GM23248 (cell line): ENCODE measurements around the gene ADGRG1. TPM values are rescaled to one million over a fixed set of nuclear protein-coding genes. Genes with fewer than 3 reads are reported as not detected.

Experiments
- DNase-seq: peaks from one replicate; pipeline ENCODE4 v3.0.0-alpha.2; 2015
- H2AFZ ChIP-seq: fragments of 200-600 bp; sonication (generic); 2 replicates; pipeline ENCODE4 v1.6.1; 2016; ENCODE audit warnings: antibody characterized with exemption
- H3F3A ChIP-seq: fragments of 200-600 bp; sonication (generic); 2 replicates; pipeline ENCODE4 v1.6.1; 2016; ENCODE audit warnings: mild to moderate bottlenecking, antibody characterized with exemption, mixed run types; ENCODE audit not compliant: insufficient read depth
- H3K27ac ChIP-seq: fragments of 200-600 bp; sonication (generic); 2 replicates; pipeline ENCODE4 v1.5.1; 2016; ENCODE audit warnings: mild to moderate bottlenecking
- H3K27me3 ChIP-seq: fragments of 200-600 bp; sonication (generic); replicated peaks from 2 replicates; pipeline ENCODE4 v1.6.1; 2016; ENCODE audit warnings: mild to moderate bottlenecking; ENCODE audit not compliant: insufficient read depth
- H3K36me3 ChIP-seq: fragments of 200-600 bp; sonication (generic); 2 replicates; pipeline ENCODE4 v1.6.1; 2016; ENCODE audit warnings: low read depth, mild to moderate bottlenecking
- H3K4me1 ChIP-seq: fragments of 200-600 bp; sonication (generic); 2 replicates; pipeline ENCODE4 v1.6.1; 2016; ENCODE audit warnings: mild to moderate bottlenecking; ENCODE audit not compliant: insufficient read depth
- H3K4me2 ChIP-seq: fragments of 200-600 bp; sonication (generic); one replicate; pipeline ENCODE4 v1.6.1; 2016; ENCODE audit warnings: mild to moderate bottlenecking; ENCODE audit not compliant: unreplicated experiment
- H3K4me3 ChIP-seq: fragments of 200-600 bp; sonication (generic); 2 replicates; pipeline ENCODE4 v1.5.1; 2016; ENCODE audit warnings: mild to moderate bottlenecking
- H3K79me2 ChIP-seq: fragments of 200-600 bp; sonication (generic); 2 replicates; pipeline ENCODE4 v1.6.1; 2016; ENCODE audit warnings: mild to moderate bottlenecking; ENCODE audit not compliant: insufficient read depth
- H3K9ac ChIP-seq: fragments of 200-600 bp; sonication (generic); 2 replicates; pipeline ENCODE4 v1.6.1; 2016; ENCODE audit warnings: mild to moderate bottlenecking
- H3K9me2 ChIP-seq: fragments of 200-600 bp; sonication (generic); 2 replicates; pipeline ENCODE4 v1.6.1; 2016; ENCODE audit warnings: mixed run types, mild to moderate bottlenecking, moderate library complexity; ENCODE audit not compliant: insufficient read depth
- H3K9me3 ChIP-seq: fragments of 200-600 bp; sonication (generic); one replicate; pipeline ENCODE4 v1.6.1; 2017; ENCODE audit warnings: low read depth
- H4K20me1 ChIP-seq: fragments of 200-600 bp; sonication (generic); 2 replicates; pipeline ENCODE4 v1.6.0; 2016; ENCODE audit not compliant: insufficient read depth
- EZH2 ChIP-seq: fragments of 200-600 bp; sonication (generic); IDR thresholded peaks from 2 replicates; pipeline ENCODE4 v1.6.1; 2018; ENCODE audit warnings: antibody characterized with exemption, mild to moderate bottlenecking; ENCODE audit not compliant: insufficient read depth, poor library complexity, severe bottlenecking
- EZH2phosphoT487 ChIP-seq: fragments of 200-600 bp; sonication (generic); IDR thresholded peaks from 2 replicates; pipeline ENCODE4 v1.6.1; 2018; ENCODE audit warnings: antibody characterized with exemption, moderate library complexity, mild to moderate bottlenecking, low read depth; ENCODE audit not compliant: insufficient read depth
- WGBS, 2 experiments: methylation state at CpG; one replicate each; pipeline ENCODE4 v1.1.6; 2015 to 2017; ENCODE audit warnings: low lambda C conversion rate in 2 of 2, low coverage in 1 of 2; ENCODE audit errors: missing lambda C conversion rate in 2 of 2; 5-methylcytosine and 5-hydroxymethylcytosine counted together
- in situ Hi-C: fragments of 300-500 bp; cut with MboI; formaldehyde crosslinking; loops from 2 replicates; pipeline ENCODE4 v1.15.0; 2020
- polyA plus RNA-seq: library from polyadenylated mRNA; unstranded; fragments of >200 nt; fragmentation: Nextera tagmentation; extraction: Ambion mirVana; gene quantifications from 2 replicates; pipeline ENCODE4 v1.2.1, GENCODE V29; 2016
- total RNA-seq: library from RNA; depleted of rRNA; stranded (reverse); fragments of >200 nt; shearing (Covaris generic); gene quantifications from 2 replicates; pipeline ENCODE4 v1.2.3, GENCODE V29; 2014

The ADGRG1 gene
- total and polyA plus RNA-seq, 2 experiments from 2014 or later: 0.54 to 0.58 TPM

DNA sequence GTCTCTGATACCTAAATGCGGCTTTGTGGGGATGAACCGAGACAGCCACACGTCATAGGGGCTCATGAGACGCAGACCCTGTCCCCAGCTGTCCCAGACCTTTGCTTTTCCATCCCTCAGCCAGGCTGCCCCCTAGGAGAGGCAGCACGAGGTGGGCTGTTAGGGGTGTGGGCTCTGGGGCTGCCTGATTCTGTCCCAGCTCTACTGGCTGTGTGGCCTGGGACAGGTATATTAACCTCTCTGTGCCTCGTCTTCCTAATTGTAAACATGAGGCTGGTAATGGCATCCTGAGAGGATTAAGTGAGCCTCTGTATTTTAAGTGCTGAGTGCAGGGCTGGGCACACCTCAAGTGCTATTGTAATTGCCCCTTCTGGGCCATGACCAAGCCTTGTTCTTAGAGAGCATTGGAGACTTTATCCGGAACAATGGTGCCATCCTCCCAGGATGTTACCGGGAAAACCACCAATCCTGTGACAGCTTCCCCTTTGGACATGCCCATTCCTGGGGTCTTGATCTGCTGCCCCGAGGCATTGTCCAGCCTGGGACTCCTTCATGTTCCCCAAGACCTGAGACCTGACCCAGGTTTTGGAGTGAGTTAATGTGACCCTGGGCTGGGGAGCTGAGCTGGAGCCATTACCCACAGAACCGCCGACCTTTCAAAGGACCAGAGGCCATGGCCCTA lies 5.1 kb downstream of the ADGRG1 start:
- H3K27me3 ChIP-seq: no peaks in the 10 kb centered on the region
- no peak overlapping the region for H3K27ac ChIP-seq
- no peak overlapping the region for H2AFZ ChIP-seq
- in situ Hi-C loops: no loop called here
- TF ChIP-seq EZH2phosphoT487 (no peak), EZH2 (no peak)
- no peaks in the 10 kb centered on the region for H3K9me2 ChIP-seq
- H3K36me3 ChIP-seq: no peaks in the 10 kb centered on the region
- no peak overlapping the region for H3K4me3 ChIP-seq
- DNase-seq: no peak
- H3F3A ChIP-seq: no peaks in the 10 kb centered on the region
- no peaks in the 10 kb centered on the region for H3K79me2 ChIP-seq
- WGBS, 2 experiments: 95 to 97% methylated on average over 11 of the region's 11 CpGs
- peaks cover 16% of the 10 kb centered on the region for H3K4me1 ChIP-seq
- H3K4me2 ChIP-seq: no peak overlapping the region
- H4K20me1 ChIP-seq: no peaks in the 10 kb centered on the region
- H3K9ac ChIP-seq: no peak overlapping the region
- no peaks in the 10 kb centered on the region for H3K9me3 ChIP-seq

GRCh38 chr16:57634171-57634570 lies 5.7 kb downstream of the ADGRG1 start:
- Histone ChIP-seq H3K9ac (no peak overlapping the region), H3K4me1 (peaks cover 10% of the 10 kb centered on the region), H3K27ac (no peak overlapping the region), H3K9me2 (no peaks in the 10 kb centered on the region), H3K36me3 (no peaks in the 10 kb centered on the region), H3F3A (no peaks in the 10 kb centered on the region), H3K9me3 (no peaks in the 10 kb centered on the region), H2AFZ (no peak overlapping the region), H3K4me3 (no peak overlapping the region), H4K20me1 (no peaks in the 10 kb centered on the region), H3K27me3 (no peaks in the 10 kb centered on the region), H3K79me2 (no peaks in the 10 kb centered on the region), H3K4me2 (no peak overlapping the region)
- in situ Hi-C loops: no loop called here
- peak; percentile 72 for DNase-seq
- WGBS, 2 experiments: 24 to 28% methylated on average over 4 of the region's 4 CpGs
- TF ChIP-seq EZH2phosphoT487: no peak
- no peak for TF ChIP-seq EZH2

GRCh38 chr16:57635266-57636097 lies 7.1 kb downstream of the ADGRG1 start:
- Histone ChIP-seq H3F3A (no peaks in the 10 kb centered on the region), H3K4me2 (no peak overlapping the region), H2AFZ (no peak overlapping the region), H3K9ac (no peak overlapping the region), H4K20me1 (no peaks in the 10 kb centered on the region), H3K9me2 (no peaks in the 10 kb centered on the region), H3K27ac (no peak overlapping the region), H3K79me2 (no peaks in the 10 kb centered on the region), H3K4me1 (peaks cover 10% of the 10 kb centered on the region), H3K36me3 (no peaks in the 10 kb centered on the region), H3K9me3 (no peaks in the 10 kb centered on the region), H3K27me3 (no peaks in the 10 kb centered on the region), H3K4me3 (no peak overlapping the region)
- WGBS, 2 experiments: 86 to 88% methylated on average over 16 of the region's 16 CpGs
- in situ Hi-C loops: no loop called here
- no peak for TF ChIP-seq EZH2
- no peak for TF ChIP-seq EZH2phosphoT487
- DNase-seq: no peak

- Histone ChIP-seq H3K4me3 (no peak overlapping the region), H3K4me1 (peaks cover 10% of the 10 kb centered on the region), H3K79me2 (no peaks in the 10 kb centered on the region), H3K9me2 (no peaks in the 10 kb centered on the region), H3K27ac (no peak overlapping the region), H3K4me2 (no peak overlapping the region), H3K9me3 (no peaks in the 10 kb centered on the region), H3K9ac (no peak overlapping the region), H2AFZ (no peak overlapping the region), H3K36me3 (no peaks in the 10 kb centered on the region), H3K27me3 (no peaks in the 10 kb centered on the region), H3F3A (no peaks in the 10 kb centered on the region), H4K20me1 (no peaks in the 10 kb centered on the region)
- no peak for TF ChIP-seq EZH2phosphoT487
- DNase-seq: no peak
- in situ Hi-C loops: no loop called here
- WGBS, 2 experiments: 98 to 99% methylated on average over 5 of the region's 5 CpGs
These were observed 7.8 kb downstream of the ADGRG1 start for GRCh38 chr16:57636184-57636583.
